Left colon (tissue), 2 donors: ENCODE data around the gene CYP19A1. TPM values are rescaled to one million over a fixed set of nuclear protein-coding genes. Genes with fewer than 3 reads are reported as not detected.

Source experiments
- ATAC-seq: fragments of 200-7000 bp; cut with Tn5 transposase; one replicate; pipeline ENCODE4 v1.9.1; 2020; ENCODE audit warnings: mild to moderate bottlenecking, moderate library complexity
- DNase-seq, 2 donors: peaks; one replicate each; pipeline ENCODE4 v3.0.0-alpha.2; 2020
- intact Hi-C, 2 donors: fragments of 100-400 bp; cut with DNase I in 1 of 2; cut with micrococcal nuclease in 1 of 2; formaldehyde crosslinking; loops; one replicate each; pipeline versions ENCODE4 v1.11.2 to v1.14.0; 2022; cut with DNase I, micrococcal nuclease
- total RNA-seq, 2 donors: library from RNA; stranded (reverse); fragmentation: NEBNext Ultra II Directional; extraction: Animal tissue kit (Norgen Biotek cat#: 25700); gene quantifications; one replicate each; pipeline ENCODE4 v1.2.1, GENCODE V29; 2021
- donor health status: DM: no; HTN: no; CAD: no.
- donor health status: DM: yes; HTN: yes; CAD: no.

CYP19A1 gene
- total RNA-seq, 2 donors from 2014 or later = 0.22 TPM; not detected in 1

DNA sequence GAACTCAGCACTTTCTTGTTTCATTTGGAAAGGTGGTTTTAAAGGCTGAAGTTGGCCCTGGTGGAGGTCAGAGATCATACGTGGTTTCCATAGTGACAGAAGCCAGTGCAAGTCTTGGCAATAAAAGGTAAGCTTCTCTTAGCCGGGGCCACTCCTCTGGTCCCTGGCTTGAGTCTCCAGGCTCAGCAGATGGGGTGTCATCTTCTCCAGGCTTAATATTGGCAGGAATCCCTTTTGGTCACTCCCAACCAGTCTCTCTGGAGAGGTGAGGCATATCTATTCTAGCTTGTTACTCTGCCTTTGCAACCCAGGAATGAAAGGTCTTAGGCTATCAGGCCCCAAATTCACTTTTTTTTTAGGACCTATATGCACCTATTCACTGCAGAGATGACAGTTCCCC lies 4.8 kb downstream of the CYP19A1 start:
- ATAC-seq (no peak), DNase-seq (no peak)
- intact Hi-C loops = no loop called here

DNA sequence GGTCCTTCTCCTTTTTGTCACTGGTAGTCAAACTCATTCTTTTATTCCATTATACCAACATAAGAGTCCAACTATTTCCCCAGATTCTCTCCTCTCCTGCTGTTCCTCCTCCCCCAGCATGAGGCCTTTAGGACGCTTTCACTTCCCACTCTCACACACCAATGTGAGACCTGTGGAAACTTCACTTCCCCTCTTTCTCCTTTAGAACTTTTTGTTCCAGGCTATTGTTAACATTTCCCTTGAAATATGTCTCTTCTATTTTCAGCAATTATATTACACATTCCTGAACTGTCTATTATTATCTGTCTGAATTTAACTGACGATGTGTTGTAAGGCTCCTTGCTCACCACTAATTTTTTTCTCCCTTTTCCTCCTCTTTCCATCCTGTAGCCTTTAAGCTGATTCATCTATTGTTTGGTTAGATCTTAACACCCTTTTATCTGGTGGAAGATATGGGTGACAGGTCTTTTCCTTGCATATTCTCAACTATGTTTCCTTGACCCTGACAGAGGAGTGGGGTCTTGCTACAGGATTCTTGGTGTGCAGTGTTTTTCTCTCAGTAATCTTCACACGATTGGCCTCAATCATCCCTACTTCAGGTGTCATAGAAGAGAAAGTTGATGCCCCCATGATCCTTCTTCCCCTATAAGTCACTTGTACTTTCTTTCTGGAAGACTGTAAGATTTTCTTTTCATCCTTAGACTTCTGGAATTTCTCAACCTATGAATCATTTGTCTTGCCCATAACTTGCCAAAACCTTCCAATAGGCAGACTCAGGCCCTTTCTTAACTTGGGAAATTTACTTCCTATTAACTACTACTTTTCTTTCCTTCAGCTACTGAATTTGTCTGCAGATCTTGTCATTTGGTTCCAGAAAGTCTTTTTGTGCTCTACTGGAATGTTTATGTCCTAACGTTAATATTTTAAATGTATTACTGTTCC lies 5.9 kb downstream of the CYP19A1 start:
- DNase-seq (no peak), ATAC-seq (no peak)
- intact Hi-C loops = no loop called here

DNA sequence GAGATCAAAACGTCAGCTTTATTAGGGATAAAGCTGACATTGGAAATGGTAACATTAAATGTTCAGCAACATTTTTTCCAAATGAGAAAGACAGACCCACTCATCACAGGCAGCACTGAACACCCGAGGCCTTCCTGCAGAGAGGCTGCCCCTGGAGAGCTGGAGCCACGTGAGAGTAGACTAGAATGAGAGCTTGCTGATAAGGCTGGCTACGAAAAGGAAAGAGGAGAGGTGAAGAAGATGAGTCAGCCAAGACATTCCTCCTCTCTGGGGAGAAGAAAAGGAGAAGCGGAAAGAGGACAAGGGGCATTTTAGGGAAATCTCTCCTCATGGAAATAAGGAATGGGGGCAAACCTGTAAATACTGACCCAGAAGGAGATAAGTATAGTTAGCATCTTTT lies 7.3 kb downstream of the CYP19A1 start:
- DNase-seq = no peak
- no peak for ATAC-seq
- intact Hi-C loops = no loop called here

- intact Hi-C loops = no loop called here
- no peak for ATAC-seq
- DNase-seq = no peak
Observed at GRCh38 chr15:51328926-51329325, 9.5 kb downstream of the CYP19A1 start.

DNA sequence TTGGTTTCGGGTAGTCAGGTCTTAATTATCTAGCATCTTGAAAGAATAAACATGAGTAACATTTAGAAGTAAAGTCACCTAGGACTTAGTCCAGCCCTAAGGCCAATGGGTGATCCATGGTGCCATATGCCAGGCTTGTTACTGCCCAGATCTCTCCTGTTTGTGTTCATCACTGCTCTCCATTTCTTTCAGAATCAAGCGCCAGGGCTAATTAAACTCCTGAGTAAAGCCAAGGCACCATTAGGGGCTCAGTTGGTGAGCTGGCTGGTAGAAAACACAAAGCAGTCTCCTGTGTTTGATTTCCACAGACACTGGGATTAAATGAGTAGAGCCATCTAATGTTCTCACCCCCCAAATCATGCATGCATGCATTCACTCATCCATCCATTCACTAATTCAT lies 11.3 kb downstream of the CYP19A1 start:
- no peak for DNase-seq
- intact Hi-C loops = no loop called here
- ATAC-seq = no peak

DNA sequence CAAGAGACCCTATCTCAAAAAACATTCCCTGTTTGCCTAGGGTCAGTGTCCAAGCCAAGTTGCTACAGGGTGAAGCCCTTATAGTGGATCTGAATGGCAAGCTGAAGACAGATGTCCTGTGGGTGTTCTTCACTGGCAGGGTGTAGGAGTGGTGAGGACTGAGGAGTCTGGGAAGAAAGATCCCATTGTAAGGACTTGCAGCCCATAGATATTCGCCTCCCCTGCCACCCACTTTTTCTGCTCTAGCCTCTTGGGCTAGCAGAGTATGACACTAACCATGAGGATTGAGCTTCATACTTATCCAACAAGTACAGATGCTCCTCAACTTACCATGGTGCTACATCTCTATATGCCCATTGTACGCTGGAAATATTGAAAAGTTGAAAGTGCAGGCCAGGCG lies 13.2 kb downstream of the CYP19A1 start:
- ATAC-seq (no peak), DNase-seq (no peak)
- intact Hi-C loops = no loop called here

- intact Hi-C loops = no loop called here
- no peak for DNase-seq
- ATAC-seq = no peak
Observed at GRCh38 chr15:51323749-51324148, 14.6 kb downstream of the CYP19A1 start.

GRCh38 chr15:51322621-51323296 lies 15.6 kb downstream of the CYP19A1 start:
- ATAC-seq (no peak), DNase-seq (no peak)
- intact Hi-C loops = no loop called here

DNA sequence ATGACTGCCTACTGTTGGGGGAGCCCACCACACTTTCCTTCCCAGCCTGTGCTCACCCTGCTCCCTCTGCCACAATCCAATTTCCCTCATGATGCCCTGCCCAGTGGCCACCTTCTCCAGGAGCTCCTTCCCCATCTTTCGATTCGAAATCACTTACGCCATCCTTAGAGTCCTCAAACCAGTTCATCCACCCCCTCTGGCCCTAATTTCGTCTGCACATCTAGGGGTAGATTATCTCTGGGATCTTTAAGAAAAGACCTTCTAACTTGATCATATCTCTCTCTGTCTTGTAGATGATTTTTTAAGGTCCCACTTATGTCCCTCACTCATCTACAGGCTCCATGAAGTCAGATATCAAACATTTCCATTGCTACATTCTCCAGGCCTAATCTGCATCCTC lies 17.1 kb downstream of the CYP19A1 start:
- ATAC-seq (no peak), DNase-seq (no peak)
- intact Hi-C loops = no loop called here

DNA sequence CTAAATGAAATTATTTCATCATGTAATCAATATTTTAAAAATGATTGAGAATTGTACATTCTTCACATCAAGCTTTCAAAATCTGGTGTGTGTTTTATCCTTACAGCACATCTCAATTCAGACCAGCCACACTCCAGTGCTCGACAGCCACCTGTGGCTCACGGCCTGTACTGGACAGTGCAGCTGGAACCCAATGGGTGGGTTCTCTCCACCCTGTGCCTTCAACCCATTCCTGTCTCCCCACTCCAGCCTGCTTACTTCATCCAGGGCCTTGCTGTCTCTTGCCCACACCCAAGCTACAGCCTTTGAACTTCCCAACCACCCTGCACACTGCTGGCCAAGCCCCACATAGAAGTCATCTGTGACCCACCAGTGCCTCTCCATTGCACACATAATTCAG lies 17.6 kb downstream of the CYP19A1 start:
- intact Hi-C loops = no loop called here
- no peak for ATAC-seq
- DNase-seq = no peak

- no peak for ATAC-seq
- DNase-seq = no peak
- intact Hi-C loops = no loop called here
Observed at GRCh38 chr15:51319539-51319938, 18.9 kb downstream of the CYP19A1 start.

DNA sequence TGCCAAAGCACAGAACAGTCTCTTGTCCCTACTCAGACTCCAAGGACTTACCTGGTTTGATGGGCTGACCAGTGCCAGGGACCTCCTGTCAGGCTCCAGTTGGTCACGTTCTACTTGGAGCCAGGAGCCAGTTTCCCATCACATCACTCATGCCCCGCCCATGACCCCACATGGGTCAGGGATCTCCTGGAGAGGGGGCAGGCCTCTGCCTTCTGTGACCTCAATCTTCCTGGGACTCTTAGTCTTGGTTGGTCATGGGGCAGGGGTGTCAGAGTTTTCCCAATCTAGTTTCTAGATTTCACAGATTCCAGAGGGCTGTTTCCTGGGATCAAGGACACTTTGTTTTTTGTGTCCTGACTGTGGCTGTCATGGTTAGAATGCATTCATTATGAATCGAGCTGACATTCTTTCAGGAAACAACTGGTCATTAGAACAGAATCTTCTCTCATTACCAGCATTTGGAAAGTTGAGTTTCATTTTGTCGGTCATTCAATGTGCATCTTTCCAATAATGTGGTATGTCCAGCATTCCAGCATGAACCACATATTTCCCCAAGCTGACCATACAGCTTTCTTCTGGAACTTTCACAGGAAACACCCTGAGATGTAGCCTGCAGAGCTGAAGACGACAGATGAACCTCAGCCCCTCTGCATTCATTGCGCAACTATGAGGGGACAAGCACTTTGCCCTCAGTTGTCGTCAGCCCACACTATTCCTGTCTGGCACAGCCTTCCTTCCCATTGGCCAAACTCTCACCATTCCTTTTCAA lies 19.8 kb downstream of the CYP19A1 start:
- ATAC-seq (no peak), DNase-seq (no peak)
- intact Hi-C loops = no loop called here

DNA sequence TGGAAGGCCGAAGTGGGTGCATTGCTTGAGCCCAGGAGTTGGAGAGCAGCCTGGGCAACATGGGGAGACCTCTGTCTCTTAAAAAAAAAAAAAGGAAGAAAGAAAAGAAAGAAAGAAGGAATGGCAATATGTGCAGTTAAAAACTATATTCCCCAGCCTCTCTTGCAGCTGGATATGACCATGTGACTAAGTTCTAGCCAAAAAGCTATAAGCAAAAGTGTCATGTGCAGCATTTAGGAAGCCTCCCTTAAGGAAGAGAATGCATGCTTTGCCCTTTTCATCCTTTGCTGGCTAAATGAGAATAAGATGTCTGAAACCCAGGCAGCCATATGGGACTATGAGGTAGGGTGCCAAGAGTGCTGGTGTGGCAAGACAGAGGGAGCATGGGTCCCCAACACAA lies 21.8 kb downstream of the CYP19A1 start:
- no peak for DNase-seq
- intact Hi-C loops = no loop called here
- no peak for ATAC-seq

DNA sequence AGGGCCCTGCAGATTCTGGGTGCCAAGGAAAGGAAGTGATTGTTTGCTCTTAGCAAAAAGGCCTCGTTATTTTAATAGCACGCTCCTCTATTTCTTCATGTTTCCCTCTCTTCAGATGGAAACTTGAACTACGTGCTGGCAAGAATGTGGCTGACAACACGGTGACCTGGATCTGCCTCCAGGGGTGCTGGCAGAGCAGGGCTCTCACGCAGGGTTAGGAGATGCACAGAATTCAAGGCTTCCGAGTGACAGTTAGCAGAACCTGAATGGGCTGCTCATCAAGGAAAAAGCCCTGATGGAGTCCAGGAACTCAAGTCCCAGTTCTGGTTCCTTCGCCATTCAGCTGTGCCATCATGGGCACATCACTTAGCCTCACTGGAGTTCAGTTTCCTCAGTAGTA lies 22.7 kb downstream of the CYP19A1 start:
- ATAC-seq (no peak), DNase-seq (no peak)
- intact Hi-C loops = no loop called here

DNA sequence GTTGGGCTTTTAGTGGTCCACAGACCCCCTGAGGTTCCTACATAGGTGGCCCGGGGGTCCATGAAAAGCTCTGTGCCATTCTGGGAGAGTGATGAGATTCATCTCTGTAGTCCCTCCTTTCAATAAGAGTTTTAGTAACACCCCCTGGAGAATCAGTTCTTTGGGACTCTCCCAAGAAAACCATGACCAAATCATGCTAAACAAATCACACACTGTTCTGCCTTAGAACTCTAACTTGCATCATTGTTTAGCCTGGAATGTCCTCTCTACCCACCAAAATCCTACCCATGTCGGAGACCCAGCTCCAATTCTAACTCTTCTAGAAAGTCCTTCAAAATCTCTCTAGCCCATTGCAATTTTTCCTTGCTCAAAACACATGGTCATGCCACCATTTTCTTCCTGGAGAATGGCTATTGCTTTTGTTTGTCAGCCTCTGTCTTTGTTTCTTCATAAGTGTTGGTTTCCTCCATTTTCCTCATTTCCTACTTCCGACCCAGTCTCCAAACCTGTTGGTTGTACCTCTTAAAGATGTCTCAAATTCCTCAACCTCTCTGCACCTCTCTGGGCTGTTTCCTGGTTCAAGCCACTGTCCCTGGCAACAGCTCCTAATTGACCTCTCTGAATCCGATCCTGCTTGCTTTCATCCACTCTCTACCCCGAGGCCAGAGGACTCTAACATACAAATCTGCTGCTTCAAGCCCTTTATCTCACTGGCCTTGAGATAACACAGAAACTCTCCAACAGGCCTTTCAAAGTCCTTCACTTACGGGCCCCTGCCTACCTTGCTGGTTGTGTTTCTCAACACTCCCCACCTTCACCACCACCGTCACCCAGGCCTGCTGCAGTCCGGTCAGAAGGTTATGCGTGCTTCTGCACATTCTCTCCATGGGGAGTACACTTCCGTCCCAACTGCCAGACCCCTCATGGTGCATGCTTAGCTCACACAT lies 23.7 kb downstream of the CYP19A1 start:
- DNase-seq = no peak
- intact Hi-C loops = no loop called here
- no peak for ATAC-seq

DNA sequence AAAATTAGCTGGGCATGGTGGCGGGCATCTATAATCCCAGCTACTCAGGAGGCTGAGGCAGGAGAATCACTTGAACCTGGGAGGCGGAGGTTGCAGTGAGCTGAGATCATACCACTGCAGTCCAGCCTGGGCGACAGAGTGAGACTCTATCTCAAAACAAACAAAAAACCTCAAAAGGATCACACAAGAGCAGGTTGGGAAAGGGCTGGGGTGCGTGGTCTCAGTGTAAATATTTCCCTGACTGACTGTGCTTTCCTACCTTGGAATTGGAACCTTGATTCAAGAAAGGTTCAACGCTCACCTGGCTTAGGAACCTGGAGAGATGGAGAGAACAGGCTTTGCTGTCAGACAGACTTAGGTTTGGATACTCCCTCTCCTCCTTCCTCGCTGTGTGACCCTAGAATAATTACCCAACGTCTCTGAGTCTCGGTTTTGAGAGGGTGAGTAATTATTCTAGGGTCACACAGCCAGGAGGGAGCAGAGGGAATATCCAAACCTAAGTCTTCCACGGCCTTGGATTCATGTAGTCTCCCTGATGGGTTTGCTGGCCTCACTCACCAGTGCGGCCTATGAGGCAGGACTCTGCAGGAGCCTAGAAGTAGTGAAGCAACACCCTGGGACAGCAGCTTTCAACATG lies 24.6 kb downstream of the CYP19A1 start:
- DNase-seq (no peak), ATAC-seq (no peak)
- intact Hi-C loops = no loop called here

- intact Hi-C loops = no loop called here
- no peak for DNase-seq
- ATAC-seq = no peak
Observed at GRCh38 chr15:51313074-51313393, 25.4 kb downstream of the CYP19A1 start.
